Fibroblast of lung (primary cell): ENCODE measurements around the gene HOPX. TPM values are rescaled to one million over a fixed set of nuclear protein-coding genes. Genes with fewer than 3 reads are reported as not detected.
A peak's percentile ranks its signal among the peaks of the same experiment; 100 is the strongest.

Source experiments
- DNase-seq, 2 donors: peaks; one replicate each; pipeline versions ENCODE4 v3.0.0 to v3.0.0-alpha.2; 2010; ENCODE audit warnings: low read depth in 2 of 2
- H2AFZ ChIP-seq: 2 replicates; pipeline ENCODE4 v1.5.1; 2012; ENCODE audit warnings: low read length, control low read depth, inconsistent platforms
- H3K27ac ChIP-seq: 2 replicates; pipeline ENCODE4 v1.5.1; 2011; ENCODE audit warnings: low read length, control low read depth; ENCODE audit not compliant: insufficient read depth
- H3K27me3 ChIP-seq: 2 replicates; pipeline ENCODE4 v1.5.1; 2011; ENCODE audit warnings: mild to moderate bottlenecking, low read length; ENCODE audit not compliant: control insufficient read depth, insufficient read depth
- H3K36me3 ChIP-seq: 2 replicates; pipeline ENCODE4 v1.5.1; 2011; ENCODE audit warnings: low read length; ENCODE audit not compliant: control insufficient read depth, insufficient read depth
- H3K4me1 ChIP-seq: 2 replicates; pipeline ENCODE4 v1.5.1; 2011; ENCODE audit warnings: low read length; ENCODE audit not compliant: control insufficient read depth, insufficient read depth; ENCODE audit errors: extremely low read depth
- H3K4me2 ChIP-seq: 2 replicates; pipeline ENCODE4 v1.5.1; 2011; ENCODE audit warnings: low read length, control low read depth; ENCODE audit not compliant: insufficient read depth; ENCODE audit errors: extremely low read depth
- H3K4me3 ChIP-seq, 4 experiments: fragments of 200-600 bp in 1 of 4; sonication (generic) in 1 of 4; replicated peaks in 1 of 4; 2 replicates each; pipeline ENCODE4 v1.5.1; 2011 to 2016; ENCODE audit warnings: low read length in 4 of 4, low read depth in 3 of 4, mild to moderate bottlenecking in 3 of 4, control low read depth in 2 of 4, inconsistent platforms in 1 of 4, mixed read lengths in 1 of 4; ENCODE audit not compliant: insufficient read depth in 1 of 4; ENCODE audit errors: control extremely low read depth in 1 of 4
- H3K79me2 ChIP-seq: 2 replicates; pipeline ENCODE4 v1.5.1; 2012; ENCODE audit warnings: mild to moderate bottlenecking, low read length, inconsistent platforms; ENCODE audit not compliant: control insufficient read depth, insufficient read depth
- H3K9ac ChIP-seq: 2 replicates; pipeline ENCODE4 v1.5.1; 2011; ENCODE audit warnings: mild to moderate bottlenecking, low read length, control low read depth; ENCODE audit not compliant: insufficient read depth
- H3K9me3 ChIP-seq: 2 replicates; pipeline ENCODE4 v1.5.1; 2012; ENCODE audit warnings: low read depth, low read length; ENCODE audit not compliant: control insufficient read depth, insufficient read depth
- H4K20me1 ChIP-seq: 2 replicates; pipeline ENCODE4 v1.5.1; 2011; ENCODE audit warnings: low read length; ENCODE audit not compliant: control insufficient read depth, insufficient read depth; ENCODE audit errors: extremely low read depth
- CTCF ChIP-seq, 2 donors: IDR thresholded peaks in 1 of 2; conservative IDR thresholded peaks in 1 of 2; 1 replicate in 1 of 2; 2 replicates in 1 of 2; pipeline ENCODE4 v1.5.1; 2011 to 2012; ENCODE audit warnings: low read length in 2 of 2, control low read depth in 1 of 2, inconsistent platforms in 1 of 2, low read depth in 1 of 2, mild to moderate bottlenecking in 1 of 2
- EZH2 ChIP-seq: IDR thresholded peaks from 2 replicates; pipeline ENCODE4 v1.5.1; 2012; ENCODE audit warnings: low read length, control low read depth, mild to moderate bottlenecking; ENCODE audit errors: missing control alignments
- polyA plus RNA-seq, 2 donors: library from polyadenylated mRNA; depleted of rRNA in 1 of 2; stranded (reverse) in 1 of 2; unstranded in 1 of 2; fragments of >200 nt; gene quantifications; 2 replicates each; pipeline ENCODE4 v1.2.1, GENCODE V29; 2011 to 2012; ENCODE audit warnings: missing spikeins in 1 of 2
- total RNA-seq: library from RNA; depleted of rRNA; stranded (reverse); fragments of >200 nt; gene quantifications from 2 replicates; pipeline ENCODE4 v1.2.1, GENCODE V29; 2014

Gene HOPX
- total and polyA plus RNA-seq, 2 donors (not counting 1 experiment from before 2014, with no cell fraction given) = 2.4 to 11.4 TPM

GRCh38 chr4:56633486-56633885 lies 47.6 kb downstream of the HOPX start:
- Histone ChIP-seq H4K20me1 (no peaks in the 10 kb centered on the region), H3K4me1 (peaks cover 5% of the 10 kb centered on the region), H2AFZ (no peak overlapping the region), H3K4me2 (no peak overlapping the region), H3K27ac (no peak overlapping the region), H3K36me3 (no peaks in the 10 kb centered on the region), H3K27me3 (no peaks in the 10 kb centered on the region), H3K9me3 (no peaks in the 10 kb centered on the region), H3K9ac (no peak overlapping the region), H3K4me3 (no peak overlapping the region), H3K79me2 (no peaks in the 10 kb centered on the region)
- no peak for TF ChIP-seq EZH2
- TF ChIP-seq CTCF (conservative IDR thresholded peaks at IDR 0.05 in 1 of 2, IDR thresholded peaks at IDR 0.05 in 1 of 2; ENCODE audit: low read depth in 1 of 2, low read length in 2 of 2) = no peak
- DNase-seq = no peak

- Histone ChIP-seq H3K36me3 (no peaks in the 10 kb centered on the region), H2AFZ (peak overlapping the region; percentile 61), H3K9ac (no peak overlapping the region), H3K79me2 (no peaks in the 10 kb centered on the region), H3K27me3 (no peaks in the 10 kb centered on the region), H3K4me3 (no peak overlapping the region), H3K27ac (no peak overlapping the region), H4K20me1 (no peaks in the 10 kb centered on the region), H3K4me2 (peak overlapping the region; percentile 60), H3K9me3 (no peaks in the 10 kb centered on the region), H3K4me1 (peaks cover 5% of the 10 kb centered on the region)
- DNase-seq = peak; percentile 81 to 82
- TF ChIP-seq CTCF (conservative IDR thresholded peaks at IDR 0.05 in 1 of 2, IDR thresholded peaks at IDR 0.05 in 1 of 2; ENCODE audit: low read depth in 1 of 2, low read length in 2 of 2) (no peak), EZH2 (no peak)
These were observed 50.0 kb downstream of the HOPX start for GRCh38 chr4:56630876-56631666.

- DNase-seq = no peak
- Histone ChIP-seq H3K27me3 (no peaks in the 10 kb centered on the region), H2AFZ (no peak overlapping the region), H3K36me3 (no peaks in the 10 kb centered on the region), H3K4me2 (no peak overlapping the region), H3K9me3 (no peaks in the 10 kb centered on the region), H3K4me3 (no peak overlapping the region), H3K9ac (no peak overlapping the region), H4K20me1 (no peaks in the 10 kb centered on the region), H3K27ac (no peak overlapping the region), H3K4me1 (peaks cover 5% of the 10 kb centered on the region), H3K79me2 (no peaks in the 10 kb centered on the region)
- TF ChIP-seq CTCF (conservative IDR thresholded peaks at IDR 0.05 in 1 of 2, IDR thresholded peaks at IDR 0.05 in 1 of 2; ENCODE audit: low read depth in 1 of 2, low read length in 2 of 2) (no peak), EZH2 (no peak)
These were observed 52.5 kb downstream of the HOPX start for GRCh38 chr4:56628592-56628991.
